Jurkat, Clone E6-1 (cell line): ENCODE data around the gene RASA4.
"Not testable (repeated sequence)": the region's sequence is repeated elsewhere in the genome, so short reads cannot be mapped to it uniquely, and the experiment has no call there.

Experiments
- DNase-seq: peaks from one replicate; pipeline ENCODE4 v3.0.0-alpha.2; 2011; ENCODE audit warnings: low read depth, low spot score
- H3K4me3 ChIP-seq: 2 replicates; pipeline ENCODE4 v1.5.1; 2011; ENCODE audit warnings: mild to moderate bottlenecking, low read length, control low read depth, moderate library complexity

RASA4 gene

GRCh38 chr7:102572261-102573239, 44.0 kb downstream of the RASA4 start, which contains the start of gene POLR2J3:
Gene POLR2J3 (minus strand): TSS chr7:102572583. CDS start chr7:102572521, 62 bp downstream.
- DNase-seq, result not testable (repeated sequence)
- peak within 1 kb of the TSS; percentile 58 for H3K4me3 ChIP-seq

- not testable (repeated sequence) for H3K4me3 ChIP-seq, DNase-seq
Measured at GRCh38 chr7:102568620-102569019, 47.9 kb downstream of the RASA4 start.

GRCh38 chr7:102550808-102551422, 65.6 kb downstream of the RASA4 start, which contains the start of gene SPDYE2:
Gene SPDYE2 (plus strand): TSS chr7:102551226. CDS start chr7:102553256, 2,030 bp downstream.
- not testable (repeated sequence) for H3K4me3 ChIP-seq, DNase-seq

GRCh38 chr7:102546353-102546752, 70.2 kb downstream of the RASA4 start:
- DNase-seq, H3K4me3 ChIP-seq: not testable (repeated sequence)

GRCh38 chr7:102545288-102545687, 71.3 kb downstream of the RASA4 start:
- H3K4me3 ChIP-seq, DNase-seq: not testable (repeated sequence)

- not testable (repeated sequence) for H3K4me3 ChIP-seq, DNase-seq
Measured at GRCh38 chr7:102544372-102544771, 72.2 kb downstream of the RASA4 start.

GRCh38 chr7:102543596-102543995, 73.0 kb downstream of the RASA4 start, which contains the start of gene UPK3BL2:
Gene UPK3BL2 (minus strand): TSS chr7:102543696. CDS start chr7:102543636, 60 bp downstream.
- not testable (repeated sequence) for H3K4me3 ChIP-seq, DNase-seq

GRCh38 chr7:102542771-102543170, 73.8 kb downstream of the RASA4 start:
- DNase-seq, H3K4me3 ChIP-seq: not testable (repeated sequence)

GRCh38 chr7:102542083-102542482, 74.5 kb downstream of the RASA4 start:
- DNase-seq, H3K4me3 ChIP-seq: not testable (repeated sequence)

- DNase-seq, H3K4me3 ChIP-seq: not testable (repeated sequence)
Measured at GRCh38 chr7:102540604-102541003, 76.0 kb downstream of the RASA4 start.

- DNase-seq, H3K4me3 ChIP-seq: not testable (repeated sequence)
Measured at GRCh38 chr7:102535062-102535615, 81.4 kb downstream of the RASA4 start.

- not testable (repeated sequence) for H3K4me3 ChIP-seq, DNase-seq
Measured at GRCh38 chr7:102532127-102532526, 84.4 kb downstream of the RASA4 start.

GRCh38 chr7:102531583-102531982, 85.0 kb downstream of the RASA4 start:
- DNase-seq, H3K4me3 ChIP-seq: not testable (repeated sequence)

- H3K4me3 ChIP-seq, DNase-seq: not testable (repeated sequence)
Measured at GRCh38 chr7:102527822-102528793, 88.4 kb downstream of the RASA4 start.

GRCh38 chr7:102527182-102527581, 89.4 kb downstream of the RASA4 start:
- DNase-seq, H3K4me3 ChIP-seq: not testable (repeated sequence)

GRCh38 chr7:102524803-102525202, 91.8 kb downstream of the RASA4 start:
- H3K4me3 ChIP-seq, result not testable (repeated sequence)

More at GRCh38 chr7:102524803-102525202, 91.8 kb downstream of the RASA4 start:
- not testable (repeated sequence) for DNase-seq
